Kidney (tissue), 14 donors: ENCODE results near the gene BCAS4. TPM values are rescaled to one million over a fixed set of nuclear protein-coding genes. Genes with fewer than 3 reads are reported as not detected.

Source experiments
- DNase-seq, 5 donors: peaks; one replicate each; pipeline ENCODE4 v3.0.0-alpha.2; 2013 to 2020
- FAIRE-seq: peaks from 2 replicates; lab custom pipeline; 2012; peaks lifted over from hg19 to GRCh38; lab: Jason Lieb, UNC
- H3K27ac ChIP-seq, 2 donors: one replicate each; pipeline ENCODE4 v1.7.0; 2013; ENCODE audit warnings: low read depth in 2 of 2, low read length in 2 of 2, inconsistent platforms in 1 of 2
- H3K27me3 ChIP-seq: one replicate; pipeline ENCODE4 v1.7.1; 2013; ENCODE audit warnings: low read length, inconsistent platforms; ENCODE audit not compliant: control insufficient read depth, insufficient read depth
- H3K36me3 ChIP-seq, 3 donors: one replicate each; pipeline versions ENCODE4 v1.7.0 to v1.7.1; 2013; ENCODE audit warnings: low read length in 3 of 3, control low read depth in 1 of 3, inconsistent platforms in 1 of 3; ENCODE audit not compliant: insufficient read depth in 3 of 3, control insufficient read depth in 2 of 3
- H3K4me1 ChIP-seq, 3 donors: one replicate each; pipeline versions ENCODE4 v1.7.0 to v1.7.1; 2013; ENCODE audit warnings: low read length in 3 of 3, inconsistent platforms in 1 of 3, low read depth in 1 of 3; ENCODE audit not compliant: control insufficient read depth in 2 of 3, insufficient read depth in 2 of 3
- H3K4me3 ChIP-seq, 3 donors: one replicate each; pipeline versions ENCODE4 v1.7.0 to v1.8.1; 2013; ENCODE audit warnings: low read length in 3 of 3, control low read depth in 1 of 3, inconsistent platforms in 1 of 3
- H3K9ac ChIP-seq, 3 donors: one replicate each; pipeline versions ENCODE4 v1.7.0 to v1.7.1; 2013; ENCODE audit warnings: low read length in 3 of 3, control low read depth in 1 of 3, inconsistent platforms in 1 of 3
- H3K9me3 ChIP-seq, 3 donors: one replicate each; pipeline versions ENCODE4 v1.7.0 to v1.7.1; 2013; ENCODE audit warnings: low read length in 3 of 3, control low read depth in 1 of 3, inconsistent platforms in 1 of 3; ENCODE audit not compliant: control insufficient read depth in 2 of 3, insufficient read depth in 1 of 3
- CTCF ChIP-seq: IDR thresholded peaks from 3 replicates; pipeline ENCODE4 v1.5.1; 2012; ENCODE audit warnings: mild to moderate bottlenecking, moderate library complexity, borderline replicate concordance; ENCODE audit not compliant: insufficient read depth; ENCODE audit errors: extremely low read depth
- intact Hi-C: fragments of 100-400 bp; cut with DNase I; formaldehyde crosslinking; loops from one replicate; pipeline ENCODE4 v1.11.1; 2022
- polyA plus RNA-seq: library from polyadenylated mRNA; stranded (reverse); fragments of 350-450 nt; fragmentation: Illumina TruSeq; extraction: RNeasy Lipid Tissue Mini Kit (QIAGEN cat#74804); gene quantifications from one replicate; pipeline ENCODE4 v1.2.3, GENCODE V29; 2014; ENCODE audit warnings: low read depth, low replicate concordance; ENCODE audit not compliant: insufficient read depth
- total RNA-seq: library from RNA; stranded (reverse); fragmentation: NEBNext Ultra II Directional; extraction: Animal tissue kit (Norgen Biotek cat#: 25700); gene quantifications from one replicate; pipeline ENCODE4 v1.2.1, GENCODE V29; 2021
- donor health status: control.
- donor health status: control.
- donor health status: control.
- donor health status: control.
- donor health status: control.
- donor health status: DM: yes; HTN: yes; CAD: no.
- donor health status: Normal renal cell carcinoma (clear cell type).

Gene BCAS4
- total and polyA plus RNA-seq, 2 donors from 2014 or later: 10.6 to 17.1 TPM

GRCh38 chr20:50886184-50886790 is 91.4 kb downstream of the BCAS4 start:
- Histone ChIP-seq H3K4me3 (no peak overlapping the region), H3K9me3 (no peaks in the 10 kb centered on the region), H3K36me3 (peaks cover 5 to 10% (median 5%) of the 10 kb centered on the region in 3 donors), H3K27ac (no peak overlapping the region), H3K27me3 (no peaks in the 10 kb centered on the region), H3K9ac (no peak overlapping the region), H3K4me1 (no peaks in the 10 kb centered on the region)
- FAIRE-seq (no peak), DNase-seq (no peak)
- no peak for TF ChIP-seq CTCF
- intact Hi-C loops: no loop called here

GRCh38 chr20:50887576-50887975 is 92.7 kb downstream of the BCAS4 start:
- DNase-seq: no peak
- H3K9me3 ChIP-seq: no peaks in the 10 kb centered on the region
- H3K4me1 ChIP-seq: no peaks in the 10 kb centered on the region
- H3K36me3 ChIP-seq: peaks cover 12 to 23% (median 15%) of the 10 kb centered on the region in 3 donors
- FAIRE-seq: no peak
- intact Hi-C loops: no loop called here
- H3K27me3 ChIP-seq: no peaks in the 10 kb centered on the region
- no peak overlapping the region for H3K9ac ChIP-seq
- no peak overlapping the region for H3K4me3 ChIP-seq
- H3K27ac ChIP-seq: no peak overlapping the region
- no peak for TF ChIP-seq CTCF

- Histone ChIP-seq H3K36me3 (peaks cover 29 to 42% (median 30%) of the 10 kb centered on the region in 3 donors), H3K27ac (no peak overlapping the region), H3K9ac (no peak overlapping the region), H3K27me3 (no peaks in the 10 kb centered on the region), H3K4me3 (no peak overlapping the region), H3K9me3 (no peaks in the 10 kb centered on the region), H3K4me1 (no peaks in the 10 kb centered on the region)
- DNase-seq: no peak
- no peak for TF ChIP-seq CTCF
- intact Hi-C loops: no loop called here
- no peak for FAIRE-seq
Measured at GRCh38 chr20:50891138-50891537, 96.3 kb downstream of the BCAS4 start.

GRCh38 chr20:50892394-50892793 is 97.5 kb downstream of the BCAS4 start:
- peaks cover 29 to 45% (median 30%) of the 10 kb centered on the region in 3 donors for H3K36me3 ChIP-seq
- intact Hi-C loops: no loop called here

More at GRCh38 chr20:50892394-50892793, 97.5 kb downstream of the BCAS4 start:
- no peak for FAIRE-seq
- no peaks in the 10 kb centered on the region for H3K9me3 ChIP-seq
- TF ChIP-seq CTCF: no peak
- DNase-seq: no peak
- H3K4me1 ChIP-seq: no peaks in the 10 kb centered on the region
- H3K27ac ChIP-seq: no peak overlapping the region
- H3K4me3 ChIP-seq: no peak overlapping the region
- no peaks in the 10 kb centered on the region for H3K27me3 ChIP-seq
- H3K9ac ChIP-seq: no peak overlapping the region
